SK-N-MC (cell line): Measurements from ENCODE around the gene SP5.

Experiments used
- EZH2 ChIP-seq: fragments of 200-600 bp; sonication (generic); IDR thresholded peaks from one replicate; pipeline ENCODE4 v1.6.1; 2017; ENCODE audit warnings: antibody characterized with exemption
- POLR2AphosphoS5 ChIP-seq: IDR thresholded peaks from 2 replicates; pipeline ENCODE4 v1.6.1; 2012; ENCODE audit warnings: mild to moderate bottlenecking, low read depth, low read length, borderline replicate concordance

- TF ChIP-seq EZH2: no peak
- TF ChIP-seq POLR2AphosphoS5: no peak
Observed at GRCh38 chr2:170696948-170697347, 18.2 kb upstream of the SP5 start.
